Right atrium auricular region (tissue), 2 donors: ENCODE data around the gene RAPGEF2. TPM values are rescaled to one million over a fixed set of nuclear protein-coding genes. Genes with fewer than 3 reads are reported as not detected.

Experiments
- DNase-seq: peaks from one replicate; pipeline ENCODE4 v3.0.0-alpha.2; 2019; ENCODE audit warnings: low spot score
- H3K27ac ChIP-seq, 2 donors: fragments of 200-600 bp; sonication (generic); 1 replicate in 1 of 2; 2 replicates in 1 of 2; pipeline ENCODE4 v1.5.1; 2016 to 2019
- H3K27me3 ChIP-seq, 2 donors: fragments of 200-600 bp; sonication (generic); one replicate each; pipeline versions ENCODE4 v1.5.1 to v1.6.0; 2017 to 2019
- H3K36me3 ChIP-seq: fragments of 200-600 bp; sonication (generic); one replicate; pipeline ENCODE4 v1.5.1; 2016
- H3K4me1 ChIP-seq, 2 donors: fragments of 200-600 bp; sonication (generic); one replicate each; pipeline versions ENCODE4 v1.5.1 to v1.6.0; 2017 to 2019
- H3K4me3 ChIP-seq, 2 donors: fragments of 200-600 bp; sonication (generic); 1 replicate in 1 of 2; 2 replicates in 1 of 2; pipeline ENCODE4 v1.5.1; 2017 to 2019; ENCODE audit warnings: mild to moderate bottlenecking in 1 of 2, moderate library complexity in 1 of 2
- H3K9me3 ChIP-seq, 2 donors: fragments of 200-600 bp; sonication (generic); one replicate each; pipeline ENCODE4 v1.5.1; 2019
- total RNA-seq, 2 donors: library from RNA; depleted of rRNA; stranded (reverse); fragments of >200 nt; gene quantifications; one replicate each; pipeline ENCODE4 v1.1.0, GENCODE V29; 2016
- TF ChIP-seq, protein P1 (sequence below), 2 donors: fragments of 200-600 bp; sonication (generic); IDR thresholded peaks; one replicate each; pipeline ENCODE4 v1.5.1; 2019; ENCODE audit warnings: antibody characterized with exemption in 2 of 2

RAPGEF2 gene
- total RNA-seq, 2 donors from 2014 or later: 49.8 to 51.5 TPM

DNA sequence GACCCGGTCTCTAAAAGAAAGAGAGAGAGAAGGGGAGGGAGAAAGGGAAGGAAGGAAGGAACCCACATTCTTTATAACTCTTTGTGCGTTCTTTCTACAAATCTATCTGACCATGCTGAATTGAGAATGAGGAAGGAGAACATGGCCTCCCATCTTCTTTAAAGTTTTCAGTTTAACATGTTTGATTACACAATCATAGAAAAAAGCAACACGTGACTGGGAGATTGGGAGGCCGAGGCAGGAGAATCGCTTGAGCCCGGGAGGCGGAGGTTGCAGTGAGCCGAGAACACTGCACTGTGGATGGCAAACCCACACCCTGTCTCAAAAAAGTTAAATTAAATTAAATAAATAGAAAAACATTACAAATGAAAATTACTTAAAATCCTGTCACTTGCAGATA, 254.5 kb downstream of the RAPGEF2 start:
- H3K4me3 ChIP-seq: no peak overlapping the region
- no peak overlapping the region for H3K27ac ChIP-seq
- TF ChIP-seq, protein P1, sequence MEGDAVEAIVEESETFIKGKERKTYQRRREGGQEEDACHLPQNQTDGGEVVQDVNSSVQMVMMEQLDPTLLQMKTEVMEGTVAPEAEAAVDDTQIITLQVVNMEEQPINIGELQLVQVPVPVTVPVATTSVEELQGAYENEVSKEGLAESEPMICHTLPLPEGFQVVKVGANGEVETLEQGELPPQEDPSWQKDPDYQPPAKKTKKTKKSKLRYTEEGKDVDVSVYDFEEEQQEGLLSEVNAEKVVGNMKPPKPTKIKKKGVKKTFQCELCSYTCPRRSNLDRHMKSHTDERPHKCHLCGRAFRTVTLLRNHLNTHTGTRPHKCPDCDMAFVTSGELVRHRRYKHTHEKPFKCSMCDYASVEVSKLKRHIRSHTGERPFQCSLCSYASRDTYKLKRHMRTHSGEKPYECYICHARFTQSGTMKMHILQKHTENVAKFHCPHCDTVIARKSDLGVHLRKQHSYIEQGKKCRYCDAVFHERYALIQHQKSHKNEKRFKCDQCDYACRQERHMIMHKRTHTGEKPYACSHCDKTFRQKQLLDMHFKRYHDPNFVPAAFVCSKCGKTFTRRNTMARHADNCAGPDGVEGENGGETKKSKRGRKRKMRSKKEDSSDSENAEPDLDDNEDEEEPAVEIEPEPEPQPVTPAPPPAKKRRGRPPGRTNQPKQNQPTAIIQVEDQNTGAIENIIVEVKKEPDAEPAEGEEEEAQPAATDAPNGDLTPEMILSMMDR (IDR thresholded peaks at IDR 0.05): no peak
- no peak for DNase-seq
- peaks cover 0 to 8% of the 10 kb centered on the region in 2 donors for H3K4me1 ChIP-seq
- no peaks in the 10 kb centered on the region for H3K9me3 ChIP-seq
- peaks cover 79% of the 10 kb centered on the region for H3K36me3 ChIP-seq
- no peaks in the 10 kb centered on the region for H3K27me3 ChIP-seq

DNA sequence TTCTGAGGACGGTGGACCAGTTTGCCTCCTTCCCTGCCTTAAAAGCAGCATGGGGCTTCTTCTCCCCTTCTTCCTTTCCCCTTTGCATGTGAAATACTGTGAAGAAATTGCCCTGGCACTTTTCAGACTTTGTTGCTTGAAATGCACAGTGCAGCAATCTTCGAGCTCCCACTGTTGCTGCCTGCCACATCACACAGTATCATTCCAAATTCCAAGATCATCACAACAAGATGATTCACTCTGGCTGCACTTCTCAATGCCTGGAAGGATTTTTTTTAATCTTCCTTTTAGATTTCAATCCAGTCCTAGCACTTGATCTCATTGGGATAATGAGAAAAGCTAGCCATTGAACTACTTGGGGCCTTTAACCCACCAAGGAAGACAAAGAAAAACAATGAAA, 255.3 kb downstream of the RAPGEF2 start:
- H3K4me3 ChIP-seq: no peak overlapping the region
- no peaks in the 10 kb centered on the region for H3K27me3 ChIP-seq
- peaks cover 76% of the 10 kb centered on the region for H3K36me3 ChIP-seq
- DNase-seq: no peak
- peaks cover 0 to 8% of the 10 kb centered on the region in 2 donors for H3K4me1 ChIP-seq
- TF ChIP-seq, protein P1 (IDR thresholded peaks at IDR 0.05): no peak
- H3K27ac ChIP-seq: no peak overlapping the region
- no peaks in the 10 kb centered on the region for H3K9me3 ChIP-seq

DNA sequence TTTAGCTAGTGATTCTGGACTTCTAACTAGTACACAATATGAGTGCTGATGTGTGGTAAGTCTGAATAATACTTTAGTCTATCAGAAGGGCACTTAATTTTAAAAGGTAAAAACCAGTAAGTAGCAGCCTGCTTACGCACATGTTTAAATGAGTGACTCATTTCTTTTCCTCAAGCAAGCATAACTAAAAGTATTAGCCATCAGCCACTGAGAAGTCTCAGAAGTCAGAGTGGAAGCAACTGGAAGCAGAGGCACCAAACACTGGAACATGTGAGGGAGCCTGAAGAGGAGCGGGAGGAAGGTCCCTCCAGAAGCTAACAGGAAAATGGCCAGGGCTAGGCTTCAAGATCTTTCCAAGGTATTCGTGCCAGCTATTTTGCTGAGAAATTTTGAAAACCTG, 257.7 kb downstream of the RAPGEF2 start:
- TF ChIP-seq, protein P1 (IDR thresholded peaks at IDR 0.05): no peak
- H3K27ac ChIP-seq: no peak overlapping the region

DNA sequence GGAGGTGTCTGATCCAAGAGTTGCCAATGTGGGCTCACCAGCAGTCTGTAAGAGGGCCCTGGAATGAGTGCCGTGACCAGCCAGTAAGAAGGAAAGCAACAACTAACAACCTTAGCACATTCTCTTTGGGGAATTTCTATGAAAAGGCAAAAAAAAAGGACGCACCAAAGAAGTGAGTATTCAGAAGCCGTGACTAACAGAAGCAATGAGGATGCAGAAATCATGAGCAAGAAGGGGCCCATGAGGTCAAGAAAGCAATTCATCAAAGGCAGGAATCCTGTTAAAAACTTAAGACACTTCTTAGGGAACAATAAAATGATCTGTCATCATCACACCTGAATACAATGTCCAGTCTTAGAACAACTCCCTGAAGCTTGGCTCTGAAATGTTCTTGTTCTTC, 260.5 kb downstream of the RAPGEF2 start:
- H3K27me3 ChIP-seq: no peaks in the 10 kb centered on the region
- H3K9me3 ChIP-seq: no peaks in the 10 kb centered on the region
- DNase-seq: no peak
- H3K4me3 ChIP-seq: no peak overlapping the region
- no peak overlapping the region for H3K27ac ChIP-seq
- TF ChIP-seq, protein P1 (IDR thresholded peaks at IDR 0.05): no peak
- peaks cover 31% of the 10 kb centered on the region for H3K36me3 ChIP-seq
- H3K4me1 ChIP-seq: peaks cover 0 to 15% of the 10 kb centered on the region in 2 donors

More for the DNA sequence above, 257.7 kb downstream of the RAPGEF2 start:
- Histone ChIP-seq H3K27me3 (no peaks in the 10 kb centered on the region), H3K4me3 (no peak overlapping the region), H3K4me1 (peaks cover 0 to 8% of the 10 kb centered on the region in 2 donors), H3K9me3 (no peaks in the 10 kb centered on the region), H3K36me3 (peaks cover 57% of the 10 kb centered on the region)
- no peak for DNase-seq

DNA sequence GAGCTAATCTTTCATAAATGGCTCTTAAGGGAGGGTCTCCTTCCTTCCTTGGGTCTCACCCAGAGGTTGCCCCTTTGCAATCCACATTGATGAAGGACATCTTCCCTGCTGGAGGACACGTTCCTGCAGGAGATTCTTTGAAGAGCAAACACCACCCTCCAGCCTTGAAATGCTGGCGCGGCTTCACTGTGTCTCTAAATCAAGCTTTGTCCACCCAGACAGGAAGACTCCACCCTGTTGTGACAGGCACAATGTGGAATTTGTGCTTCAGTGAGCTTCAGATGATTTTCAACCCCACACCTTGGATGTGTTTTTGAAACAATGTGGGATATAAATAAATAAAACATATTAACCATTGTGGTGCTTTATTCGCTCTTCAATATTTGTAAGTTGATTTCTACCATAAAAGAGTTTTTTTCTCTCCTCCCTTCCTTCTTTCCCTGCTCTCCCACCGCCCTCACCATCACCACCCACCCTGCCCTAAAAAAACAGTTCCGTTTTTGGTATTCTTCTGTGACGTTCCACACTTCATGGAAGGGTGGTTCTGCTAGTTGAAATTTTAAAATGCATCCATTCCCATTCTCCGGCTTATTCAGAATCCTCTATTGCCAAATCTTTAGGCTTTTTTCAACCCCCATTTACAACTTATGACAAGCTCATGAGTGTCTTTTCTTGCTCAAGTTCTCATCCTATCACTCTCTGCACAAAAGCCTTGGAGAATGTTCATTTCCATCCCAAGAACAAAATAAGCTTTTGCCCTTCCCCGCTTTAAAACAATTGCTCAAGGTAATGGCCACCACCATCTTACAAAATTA, 264.3 kb downstream of the RAPGEF2 start:
- Histone ChIP-seq H3K27ac (peak overlapping the region in 1 of 2 donors; percentile 9), H3K4me1 (peaks cover 0 to 15% of the 10 kb centered on the region in 2 donors), H3K36me3 (no peaks in the 10 kb centered on the region), H3K9me3 (no peaks in the 10 kb centered on the region), H3K27me3 (no peaks in the 10 kb centered on the region), H3K4me3 (no peak overlapping the region)
- no peak for DNase-seq
- TF ChIP-seq, protein P1 (IDR thresholded peaks at IDR 0.05): no peak

DNA sequence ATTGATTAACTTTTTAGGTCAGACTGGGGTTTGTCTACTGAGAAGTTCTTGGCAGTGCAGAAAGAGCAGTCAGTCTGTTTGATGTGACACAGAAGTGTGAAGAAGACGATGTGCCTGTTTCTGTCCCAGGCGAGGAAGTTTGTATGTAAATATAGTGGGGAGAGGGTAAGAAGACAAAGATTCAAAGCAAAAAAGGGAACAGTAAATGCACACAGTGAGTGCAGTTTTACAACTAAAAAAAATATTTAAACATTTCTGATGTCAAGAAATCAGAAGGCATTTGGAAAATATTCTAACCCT, 264.9 kb downstream of the RAPGEF2 start:
- TF ChIP-seq, protein P1 (IDR thresholded peaks at IDR 0.05): no peak
- DNase-seq: no peak
- no peaks in the 10 kb centered on the region for H3K9me3 ChIP-seq
- no peak overlapping the region for H3K27ac ChIP-seq
- no peak overlapping the region for H3K4me3 ChIP-seq
- H3K27me3 ChIP-seq: no peaks in the 10 kb centered on the region
- no peaks in the 10 kb centered on the region for H3K36me3 ChIP-seq
- H3K4me1 ChIP-seq: peaks cover 0 to 15% of the 10 kb centered on the region in 2 donors
